SIG-M5 treated with dmso at 0.1 percent for 504 hours (cell line): ENCODE results near the gene KLC3.
"Not testable (repeated sequence)": the region's sequence is repeated elsewhere in the genome, so short reads cannot be mapped to it uniquely, and the experiment has no call there.

Source experiments
- DNase-seq: peaks from one replicate; lab custom pipeline; 2025; ENCODE audit not compliant: unreplicated experiment; lab: John Stamatoyannopoulos, UW

Gene KLC3

DNA sequence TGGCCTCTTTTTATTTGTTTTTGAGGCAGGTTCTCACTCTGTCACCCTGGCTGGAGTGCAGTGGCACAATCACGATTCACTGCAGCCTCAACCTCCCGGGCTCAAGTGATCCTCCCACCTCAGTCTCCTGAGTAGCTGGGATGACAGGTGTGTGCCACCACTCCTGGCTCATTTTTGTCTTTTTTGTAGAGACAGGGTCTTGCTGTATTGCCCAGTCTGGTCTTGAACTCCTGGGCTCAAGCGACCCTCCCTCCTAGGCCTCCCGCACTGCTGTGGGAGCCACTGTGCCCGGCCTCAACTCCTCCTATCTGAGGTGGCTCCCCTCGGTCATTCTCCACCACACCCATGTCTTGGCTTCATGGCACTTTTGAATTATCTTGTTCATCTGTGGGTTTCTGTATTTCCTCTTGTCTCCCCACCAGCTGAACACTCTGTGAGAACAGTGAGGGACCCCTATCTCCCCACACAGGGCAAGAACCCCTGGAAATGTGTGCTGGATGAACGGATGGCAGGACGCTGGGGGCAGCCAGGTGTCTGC lies 25.8 kb upstream of the KLC3 start:
- DNase-seq, result no peak

DNA sequence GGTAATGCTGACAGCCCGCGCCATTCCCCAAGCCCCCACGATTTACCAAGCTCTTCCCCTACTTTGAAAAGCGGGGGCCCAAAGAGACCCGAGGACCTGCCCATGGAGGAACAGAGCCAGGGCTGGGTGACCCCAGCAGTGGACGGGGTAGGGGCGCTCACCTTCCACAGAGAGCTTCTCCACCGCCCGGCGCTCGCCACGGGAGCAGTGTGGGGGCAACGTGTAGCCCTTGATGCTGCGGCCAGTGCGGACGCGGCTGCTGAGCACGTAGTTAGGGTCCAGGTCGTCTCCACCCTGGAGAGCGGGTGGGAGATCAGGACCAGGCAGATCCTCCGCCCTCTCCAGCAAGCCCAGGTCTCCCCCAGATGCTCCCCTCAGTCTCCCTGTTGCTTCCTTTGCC lies 25.2 kb upstream of the KLC3 start:
- DNase-seq, result no peak

DNA sequence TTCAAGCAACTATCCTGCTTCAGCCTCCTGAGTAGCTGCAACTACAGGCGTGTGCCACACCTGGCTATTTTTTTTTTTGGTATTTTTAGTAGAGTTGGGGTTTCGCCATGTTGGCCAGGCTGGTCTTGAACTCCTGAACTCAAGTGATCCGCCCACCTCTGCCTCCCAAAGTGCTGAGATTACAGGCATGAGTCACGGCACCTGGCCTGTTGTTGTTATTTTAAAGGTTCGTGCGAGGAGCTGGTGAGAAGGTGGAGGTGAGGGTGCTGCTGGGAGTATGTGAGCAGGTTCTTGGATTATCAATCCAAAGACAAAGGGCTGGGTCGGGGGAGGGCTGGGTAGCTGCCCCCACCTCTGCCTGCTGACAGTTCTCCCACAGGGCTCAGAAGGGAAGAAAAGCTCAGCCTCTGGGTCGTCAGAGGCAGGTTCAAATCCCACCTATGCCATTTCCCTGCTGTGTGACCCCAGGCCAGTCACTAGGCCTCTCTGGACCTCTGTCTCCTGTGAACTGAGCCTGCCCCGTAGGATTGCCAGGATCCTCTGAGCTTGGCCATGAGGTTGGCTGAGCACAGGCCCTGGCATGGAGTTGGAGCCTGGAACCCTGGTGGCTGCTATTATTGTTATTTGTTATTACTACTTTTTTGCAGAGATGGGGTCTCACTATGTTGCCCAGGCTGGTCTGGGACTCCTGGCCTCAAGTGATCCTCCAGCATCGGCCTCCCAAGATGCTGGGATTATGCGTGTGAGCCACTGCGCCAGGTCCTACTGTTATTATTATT lies 19.4 kb upstream of the KLC3 start:
- no peak for DNase-seq

DNA sequence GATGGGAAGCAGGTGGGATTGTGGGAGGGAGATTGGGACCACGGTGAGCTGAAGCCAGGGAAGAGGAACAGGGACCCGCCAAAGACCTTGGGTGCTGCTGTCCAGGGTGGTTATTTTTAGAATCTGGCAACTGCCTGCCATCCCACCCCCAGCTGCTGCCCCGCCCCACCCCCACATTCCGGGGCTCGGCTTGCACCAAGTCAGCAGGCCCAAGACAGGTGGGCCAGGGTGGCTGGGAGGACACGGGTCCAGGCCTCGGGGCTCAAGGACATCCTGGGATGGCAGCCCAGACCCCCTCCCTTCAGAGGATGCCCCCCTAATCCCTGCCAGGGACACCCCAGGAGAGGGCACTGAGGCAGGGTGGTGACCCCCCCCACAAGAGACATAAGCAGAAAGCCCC lies 18.7 kb upstream of the KLC3 start:
- no peak for DNase-seq

DNA sequence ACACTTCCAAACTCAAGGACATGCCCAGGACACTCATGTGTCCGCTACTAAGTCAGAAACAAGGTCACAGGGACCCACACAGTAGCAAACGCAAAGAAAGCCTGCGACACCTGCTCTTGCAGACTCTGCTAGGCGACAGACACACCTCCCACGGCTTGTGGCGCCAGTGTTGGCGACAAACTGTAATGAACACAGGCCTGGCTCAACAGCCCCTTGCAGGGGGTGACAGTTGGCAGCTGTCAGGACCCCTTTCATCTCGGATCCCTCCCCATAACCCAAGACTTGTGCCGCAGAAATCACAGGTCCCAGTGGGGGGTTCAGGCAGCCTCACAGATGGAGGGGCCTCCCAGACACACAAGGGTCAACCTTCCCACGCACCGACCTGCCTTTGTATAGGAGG lies 18.2 kb upstream of the KLC3 start:
- no peak for DNase-seq

DNA sequence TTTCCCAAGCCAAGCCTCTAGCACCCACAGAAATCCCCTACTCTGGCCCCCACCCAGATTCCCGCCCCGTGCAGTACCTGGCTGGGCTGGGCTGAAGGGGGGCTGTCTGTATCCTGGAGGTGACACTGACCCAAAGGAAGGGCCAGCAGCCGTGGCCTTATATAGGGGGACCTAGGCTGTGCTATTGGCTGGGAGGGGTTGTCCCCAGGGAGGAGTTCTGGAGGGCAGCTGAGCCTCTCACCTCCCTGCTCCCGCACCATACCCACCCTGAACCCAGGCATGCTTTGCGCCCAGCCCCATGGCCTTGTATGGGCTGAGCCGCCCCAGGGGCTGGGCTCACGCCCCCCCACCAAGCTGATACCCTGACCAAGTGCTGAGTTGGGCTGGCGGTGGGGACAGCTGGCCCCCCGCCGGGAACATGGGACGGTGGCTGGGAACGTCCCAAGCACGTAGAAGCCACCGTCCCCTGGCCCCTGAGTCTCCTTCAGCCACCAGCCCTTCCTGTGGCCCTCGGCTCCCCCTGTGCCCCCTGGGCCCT lies 17.7 kb upstream of the KLC3 start, which contains the start of gene CKM:
TSS of gene CKM (minus strand) at position 132 of the 538 bp plus-strand sequence. CDS start 3,162 bp downstream, outside the sequence.
- DNase-seq, result no peak

DNA sequence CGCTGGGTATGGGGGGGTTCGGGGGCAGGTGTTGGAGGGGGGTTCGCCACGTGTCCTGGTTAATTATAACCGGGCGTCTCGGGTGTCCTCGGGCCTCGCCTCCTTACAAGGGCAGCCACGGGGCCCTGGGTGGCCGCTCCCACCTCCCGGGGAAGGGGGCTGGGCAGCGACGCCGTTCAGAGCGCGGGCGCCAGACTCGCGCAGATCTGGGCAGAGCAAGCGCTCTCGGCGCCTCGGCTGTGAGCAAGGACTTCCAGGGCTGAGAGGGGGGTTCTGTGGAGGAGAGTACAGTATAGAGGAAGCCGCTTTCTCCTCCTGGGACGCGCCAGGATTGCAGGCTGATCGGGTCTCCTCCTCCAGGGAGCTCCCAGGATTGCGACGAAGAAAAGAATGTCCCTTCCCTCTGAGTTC lies 16.9 kb upstream of the KLC3 start:
- no peak for DNase-seq

DNA sequence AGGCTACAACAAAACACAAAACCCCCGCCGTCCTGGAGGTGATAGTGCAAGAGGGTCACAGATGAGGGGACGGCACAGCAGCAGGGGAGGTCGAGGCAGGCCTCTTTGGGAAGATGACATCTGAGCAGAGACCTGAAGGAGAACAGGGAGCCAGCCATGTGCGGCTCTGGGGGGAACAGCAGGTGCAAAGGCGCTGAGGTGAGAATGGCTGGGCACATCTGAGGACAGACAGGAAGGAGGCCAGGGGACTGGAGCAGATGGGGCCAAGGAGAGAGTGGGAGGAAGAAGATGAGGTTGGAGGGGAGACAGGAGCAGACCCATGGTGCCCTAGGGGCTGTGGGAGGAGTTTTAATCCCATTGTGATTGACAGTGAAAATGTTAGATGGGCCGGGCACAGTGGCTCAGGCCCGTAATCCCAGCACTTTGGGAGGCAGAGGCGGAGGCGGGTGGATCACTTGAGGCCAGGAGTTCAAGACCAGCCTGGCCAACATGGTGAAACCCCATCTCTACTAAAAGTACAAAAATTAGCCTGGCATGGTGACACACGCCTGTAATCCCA lies 16.1 kb upstream of the KLC3 start:
- DNase-seq, result no peak

DNA sequence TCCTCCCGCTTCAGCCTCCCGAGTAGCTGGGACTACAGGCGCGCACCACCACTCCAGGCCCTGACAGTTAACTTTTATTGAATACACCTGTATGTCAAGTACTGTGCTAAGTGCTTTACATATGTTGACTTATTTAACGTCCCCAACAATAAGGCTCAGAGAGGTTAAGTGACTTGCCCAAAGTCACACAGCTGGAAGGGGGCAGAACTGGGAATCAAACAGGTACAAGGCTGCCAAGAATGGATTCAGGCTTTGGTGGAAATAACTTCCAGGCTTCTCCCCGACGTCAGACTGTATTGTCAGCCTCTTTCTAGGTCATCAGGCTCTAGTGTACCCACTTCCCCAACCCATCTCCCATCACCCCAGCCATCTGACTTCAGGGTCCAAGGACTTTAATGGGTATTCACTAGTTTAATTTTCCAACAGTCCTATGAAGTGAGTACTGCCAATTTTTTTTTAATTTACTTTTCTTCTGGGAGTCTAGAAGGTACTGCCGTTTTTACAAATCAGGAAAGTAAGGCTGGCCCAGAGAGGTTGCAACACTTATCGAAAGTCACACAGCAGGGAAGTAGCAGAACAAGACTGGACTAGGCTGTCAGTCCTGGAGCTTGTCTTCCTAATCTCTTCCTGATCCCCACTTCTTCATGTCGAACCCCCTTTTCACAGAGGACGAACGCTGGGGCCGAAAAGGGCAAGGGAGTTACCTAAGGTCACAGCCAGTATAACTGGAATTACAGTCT lies 13.0 kb upstream of the KLC3 start:
- DNase-seq, result no peak

DNA sequence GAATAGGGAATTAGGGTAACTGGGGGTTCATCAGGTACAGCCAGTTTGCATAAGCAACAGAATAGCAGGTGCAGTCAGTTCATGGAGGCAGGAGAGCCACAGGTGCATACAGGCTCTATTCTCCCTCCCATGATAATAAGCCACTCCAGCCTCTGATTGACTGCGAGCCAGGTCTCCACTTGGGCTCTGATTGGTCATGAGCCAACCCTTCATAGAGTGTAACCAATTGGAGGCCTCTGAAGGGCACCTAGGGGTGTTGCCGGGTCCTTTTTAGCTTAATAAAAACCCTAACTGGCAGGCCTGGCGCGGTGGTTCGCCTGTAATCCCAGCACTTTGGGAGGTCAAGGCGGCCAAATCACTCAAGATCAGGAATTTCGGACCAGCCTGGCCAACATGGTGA lies 9.1 kb upstream of the KLC3 start:
- DNase-seq, result no peak

DNA sequence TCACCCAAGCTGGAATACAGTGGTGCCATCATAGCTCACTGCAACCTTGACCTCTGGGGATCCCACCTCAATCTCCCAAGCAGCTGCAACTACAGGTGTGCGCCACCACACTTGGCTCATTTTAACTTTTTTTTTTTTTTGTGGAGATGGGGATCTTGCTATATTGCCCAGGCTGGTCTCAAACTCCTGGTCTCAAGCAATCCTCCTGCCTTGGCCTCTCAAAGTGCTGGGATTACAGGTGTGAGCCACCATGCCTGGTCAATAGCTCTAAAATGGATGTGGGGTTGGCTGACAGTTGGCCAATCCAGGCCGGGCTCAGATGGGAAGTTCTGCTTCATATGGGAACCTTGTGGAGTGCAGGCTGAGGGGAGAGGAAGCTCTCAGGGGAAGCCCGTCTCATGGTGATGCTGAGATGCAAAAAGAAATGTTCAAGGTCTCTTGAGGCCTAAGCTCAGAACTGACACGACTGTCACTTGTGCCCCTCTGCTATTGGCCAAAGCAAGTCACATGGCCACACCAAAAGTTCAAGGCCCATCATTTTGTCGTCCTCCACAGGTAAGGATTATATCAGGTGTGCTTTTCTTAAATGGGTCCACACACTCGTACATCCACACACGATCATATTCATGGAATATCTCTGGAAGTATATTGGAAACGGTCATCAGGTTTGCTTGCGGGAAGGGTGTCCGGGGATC lies 6.8 kb upstream of the KLC3 start:
- DNase-seq, result no peak

DNA sequence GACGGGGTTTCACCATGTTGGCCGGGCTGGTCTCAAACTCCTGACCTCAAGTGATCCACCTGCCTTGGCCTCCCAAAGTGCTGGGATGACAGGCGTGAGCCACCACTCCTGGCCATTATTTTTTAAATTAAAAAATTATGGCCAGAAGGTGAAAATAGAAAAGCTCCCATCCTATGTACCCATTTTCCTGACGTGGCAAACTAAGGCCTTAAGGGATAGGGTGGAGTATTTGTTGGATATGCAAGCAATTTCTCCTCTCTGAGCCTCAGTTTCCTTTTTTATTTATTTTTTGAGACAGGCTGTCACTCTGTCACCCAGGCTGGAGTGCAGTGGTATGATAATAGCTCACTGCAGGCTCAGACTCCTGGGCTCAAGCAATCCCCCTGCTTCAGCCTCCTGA lies 5.7 kb upstream of the KLC3 start:
- not testable (repeated sequence) for DNase-seq

DNA sequence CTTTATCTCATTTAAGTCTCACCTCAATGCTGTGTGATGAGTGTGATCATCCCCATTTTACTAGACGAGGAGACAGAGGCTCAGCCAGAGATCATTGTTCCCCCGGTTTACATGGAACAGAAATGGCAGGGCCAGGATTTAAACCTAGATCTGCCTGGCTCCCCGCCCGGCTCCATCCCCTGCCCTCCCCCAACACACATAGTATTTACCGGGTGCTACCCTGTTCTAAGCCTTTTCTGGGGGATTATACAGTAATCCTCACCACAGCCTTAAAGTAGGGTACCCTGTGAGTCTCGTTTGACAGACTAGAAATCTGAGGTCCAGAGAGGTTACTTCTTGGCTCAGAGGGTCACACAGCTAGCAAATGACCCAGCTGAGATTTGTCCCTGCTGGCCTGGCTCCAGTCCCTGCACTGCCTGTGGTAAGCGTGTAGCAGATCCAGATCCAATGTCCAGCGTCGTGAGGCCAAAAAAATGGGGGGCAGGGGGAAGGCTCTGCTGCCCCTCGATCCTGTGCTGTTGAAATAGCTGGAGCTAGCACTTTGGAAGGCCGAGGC lies 3.8 kb upstream of the KLC3 start:
- DNase-seq, result no peak

DNA sequence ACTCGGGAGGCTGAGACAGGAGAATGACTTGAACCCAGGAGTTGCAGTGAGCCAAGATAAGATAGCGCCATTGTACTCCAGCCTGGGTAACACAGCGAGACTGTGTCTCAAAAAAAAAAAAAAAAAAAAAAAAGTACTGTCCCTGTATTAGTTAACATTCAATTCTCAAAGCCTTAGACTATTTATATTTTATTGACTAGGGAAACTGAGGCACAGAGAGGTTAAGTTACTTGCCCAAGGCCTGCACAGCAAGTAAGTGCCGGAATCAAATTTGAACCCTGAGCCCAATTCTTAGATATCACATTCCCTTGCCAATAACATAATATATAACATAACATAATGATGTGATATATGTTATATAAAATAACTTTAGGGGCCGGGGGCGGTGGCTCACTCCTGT lies 921 bp upstream of the KLC3 start:
- no peak for DNase-seq

DNA sequence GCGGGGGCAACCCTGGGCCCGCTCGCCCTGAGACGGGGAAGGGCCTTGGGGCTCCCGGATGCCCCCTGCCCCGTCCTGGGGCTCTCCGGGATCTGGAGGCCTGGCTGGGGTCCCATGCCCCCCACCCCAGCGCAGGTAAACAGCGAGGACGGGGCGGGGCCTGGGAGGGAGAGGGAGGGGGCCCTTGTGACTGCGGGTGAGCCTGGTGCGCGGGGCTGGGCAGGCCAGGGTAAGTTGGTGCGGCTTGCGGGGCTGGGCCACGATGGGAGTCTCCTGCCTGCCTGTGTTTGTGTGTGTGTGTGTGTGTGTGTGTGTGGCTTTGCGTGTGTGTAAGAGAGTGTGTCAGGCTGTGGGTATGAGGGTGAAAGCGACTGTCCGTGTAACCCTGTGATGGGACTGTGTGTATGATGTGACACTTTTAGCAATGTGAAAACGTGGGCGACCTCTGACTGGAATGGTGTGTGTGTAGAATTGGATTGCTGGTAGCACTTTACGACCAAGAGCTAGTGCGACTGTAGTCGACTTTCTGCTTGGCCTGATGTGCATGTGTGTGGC lies 426 bp downstream of the KLC3 start:
- DNase-seq, result no peak

DNA sequence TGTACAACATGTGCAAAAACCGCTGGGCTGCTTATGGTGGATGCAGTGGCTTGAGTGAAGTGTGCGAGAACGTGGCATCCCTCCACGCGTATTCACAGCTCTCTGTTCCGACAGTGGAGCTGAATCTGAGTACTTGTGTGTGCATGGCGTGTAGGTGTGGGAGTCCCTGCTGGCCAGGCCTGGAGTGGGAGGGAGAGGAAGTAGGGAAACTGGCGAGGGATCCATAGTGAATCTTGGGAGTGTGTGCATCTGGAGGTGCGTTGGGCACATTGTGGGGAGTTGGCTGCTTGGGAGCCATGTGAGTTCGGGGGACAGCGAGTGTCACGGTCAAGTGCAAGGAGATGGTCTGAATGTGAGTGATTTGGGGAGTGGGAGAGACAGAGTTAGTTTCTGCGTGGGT lies 2.4 kb downstream of the KLC3 start:
- no peak for DNase-seq

DNA sequence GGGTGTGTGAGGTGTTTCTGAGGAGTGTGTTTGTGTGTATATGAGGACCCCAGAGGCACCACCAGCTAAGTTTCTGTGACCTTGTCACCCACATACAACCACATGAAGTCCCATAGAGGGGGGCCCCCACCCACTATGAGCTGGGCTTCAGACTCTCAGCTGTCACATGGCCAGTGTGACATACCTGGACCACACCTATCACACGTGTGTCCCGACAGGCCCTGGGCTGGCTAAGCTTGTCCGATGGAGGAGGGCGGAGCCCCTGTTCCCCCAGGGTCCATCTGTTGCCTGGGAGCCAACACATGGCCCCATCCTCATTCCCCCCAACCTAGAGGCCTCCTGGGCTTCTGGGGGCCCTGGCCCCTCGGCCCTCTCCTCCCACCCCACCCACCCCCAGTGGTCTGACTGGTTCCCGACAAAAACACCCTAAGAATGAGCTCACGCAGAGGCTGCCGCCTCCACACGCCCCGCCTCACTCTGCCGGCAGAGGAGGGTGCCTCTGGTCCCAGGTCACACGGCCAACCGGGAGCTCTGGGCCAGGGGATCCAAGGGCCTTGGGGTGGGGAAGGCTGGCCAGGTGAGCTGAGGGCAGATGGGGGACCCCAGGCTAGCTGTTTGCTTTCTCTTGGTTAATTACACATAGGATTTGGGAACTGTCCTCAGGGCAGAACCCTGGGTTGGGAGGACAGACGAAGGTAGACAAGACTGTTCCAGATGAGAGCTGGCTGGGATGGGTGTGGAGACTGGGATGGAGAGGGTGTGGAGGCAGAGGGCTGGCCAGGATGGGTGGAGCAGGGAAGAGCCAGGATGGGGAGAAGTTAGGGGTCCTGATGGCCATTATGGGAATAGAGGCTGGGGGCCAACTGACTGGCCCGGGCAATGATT lies 4.3 kb downstream of the KLC3 start:
- DNase-seq, result no peak

DNA sequence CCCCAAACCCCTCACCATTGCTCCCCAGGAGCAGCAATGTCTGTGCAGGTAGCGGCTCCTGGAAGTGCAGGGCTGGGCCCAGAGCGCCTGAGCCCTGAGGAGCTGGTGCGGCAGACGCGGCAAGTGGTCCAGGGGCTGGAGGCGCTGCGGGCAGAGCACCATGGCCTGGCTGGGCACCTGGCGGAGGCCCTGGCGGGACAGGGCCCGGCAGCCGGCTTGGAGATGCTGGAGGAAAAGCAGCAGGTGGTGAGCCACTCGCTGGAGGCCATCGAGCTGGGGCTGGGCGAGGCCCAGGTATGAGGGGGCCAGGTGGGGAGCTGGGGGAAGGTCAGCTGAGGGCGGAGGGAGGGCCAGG lies 4.9 kb downstream of the KLC3 start:
- DNase-seq, result no peak

DNA sequence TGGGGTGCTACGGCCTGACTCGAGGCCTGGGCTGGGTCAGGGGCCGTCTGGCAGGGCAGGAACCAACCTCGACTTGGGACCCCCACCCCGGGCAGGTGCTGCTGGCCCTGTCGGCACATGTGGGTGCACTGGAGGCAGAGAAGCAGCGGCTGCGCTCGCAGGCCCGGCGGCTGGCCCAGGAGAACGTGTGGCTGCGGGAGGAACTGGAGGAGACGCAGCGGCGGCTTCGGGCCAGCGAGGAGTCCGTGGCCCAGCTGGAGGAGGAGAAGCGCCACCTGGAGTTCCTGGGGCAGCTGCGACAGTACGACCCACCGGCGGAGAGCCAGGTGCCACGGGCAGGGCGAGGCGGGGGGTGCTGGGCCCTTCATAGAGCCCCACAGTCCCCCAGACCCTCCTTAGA lies 5.9 kb downstream of the KLC3 start:
- no peak for DNase-seq
